Astrocyte of the spinal cord (primary cell): ENCODE results near the gene SMTNL2.
A peak's percentile ranks its signal among the peaks of the same experiment; 100 is the strongest.

Experiments
- DNase-seq: peaks from one replicate; pipeline ENCODE4 v3.0.0; 2011; ENCODE audit warnings: low read depth, low spot score
- H3K4me3 ChIP-seq: 2 replicates; pipeline ENCODE4 v1.5.1; 2011; ENCODE audit warnings: low read depth, mild to moderate bottlenecking, low read length, moderate library complexity
- CTCF ChIP-seq: IDR thresholded peaks from 2 replicates; pipeline ENCODE4 v1.5.1; 2012; ENCODE audit warnings: low read depth, mild to moderate bottlenecking, low read length, inconsistent platforms
- in situ Hi-C: cut with HindIII; loops from 2 replicates; pipeline ENCODE4 v1.10.0; 2017; ENCODE audit warnings: low sequenced_read_pairs

Gene SMTNL2

GRCh38 chr17:4607773-4608187 lies 23.5 kb downstream of the SMTNL2 start:
- in situ Hi-C loops: no loop called here
- no peak overlapping the region for H3K4me3 ChIP-seq
- no peak for TF ChIP-seq CTCF
- peak; percentile 60 for DNase-seq

- no peak overlapping the region for H3K4me3 ChIP-seq
- in situ Hi-C loops: no loop called here
- DNase-seq: no peak
- TF ChIP-seq CTCF: no peak
Observed at GRCh38 chr17:4609761-4610160, 25.4 kb downstream of the SMTNL2 start.

- no peak for TF ChIP-seq CTCF
- no peak overlapping the region for H3K4me3 ChIP-seq
- in situ Hi-C loops: no loop called here
- DNase-seq: no peak
Observed at GRCh38 chr17:4610162-4610561, 25.8 kb downstream of the SMTNL2 start.

DNA sequence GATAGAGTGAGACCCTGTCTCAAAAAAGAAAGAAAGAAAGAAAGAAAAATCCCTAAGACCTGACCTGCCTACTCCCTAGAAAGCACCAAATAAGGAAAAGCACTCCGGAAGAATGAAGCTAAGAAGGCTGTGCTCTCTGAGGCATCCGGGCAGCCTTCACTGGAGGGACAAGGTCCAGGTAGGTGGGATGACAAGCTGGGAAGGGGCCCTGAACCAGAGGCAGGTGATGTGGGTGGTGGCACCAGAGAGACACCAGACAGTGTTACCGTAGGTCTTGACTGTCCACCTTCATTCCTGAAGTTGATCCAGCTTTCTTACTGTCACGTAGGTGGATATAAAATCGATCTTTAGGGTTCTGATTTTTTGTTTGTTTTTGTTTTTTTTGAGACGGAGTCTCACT lies 26.3 kb downstream of the SMTNL2 start:
- no peak overlapping the region for H3K4me3 ChIP-seq
- no peak for TF ChIP-seq CTCF
- in situ Hi-C loops: no loop called here
- DNase-seq: no peak

- no peak for TF ChIP-seq CTCF
- DNase-seq: no peak
- in situ Hi-C loops: no loop called here
- H3K4me3 ChIP-seq: no peak overlapping the region
Observed at GRCh38 chr17:4616476-4616875, 32.1 kb downstream of the SMTNL2 start.

DNA sequence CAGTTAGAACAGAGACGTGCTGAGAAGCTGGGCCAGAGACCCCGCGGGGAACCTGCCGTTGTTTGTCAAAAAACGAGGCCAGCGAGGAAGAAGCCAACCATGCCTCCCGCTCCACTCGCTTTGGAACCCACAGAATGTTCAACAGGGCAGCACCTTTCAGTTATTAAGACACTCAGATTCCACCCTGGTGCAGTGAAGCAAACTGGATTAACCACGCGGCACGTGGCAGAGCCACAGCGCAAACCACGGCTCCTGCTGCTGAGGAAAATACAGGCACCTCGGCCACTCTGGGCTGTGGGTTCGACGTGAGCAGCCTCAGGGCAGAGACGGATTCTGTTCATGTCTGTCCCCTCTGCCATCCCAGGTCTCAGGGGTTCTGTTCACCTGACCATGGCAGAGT lies 32.8 kb downstream of the SMTNL2 start:
- in situ Hi-C loops: no loop called here
- H3K4me3 ChIP-seq: no peak overlapping the region
- no peak for DNase-seq
- TF ChIP-seq CTCF: no peak

DNA sequence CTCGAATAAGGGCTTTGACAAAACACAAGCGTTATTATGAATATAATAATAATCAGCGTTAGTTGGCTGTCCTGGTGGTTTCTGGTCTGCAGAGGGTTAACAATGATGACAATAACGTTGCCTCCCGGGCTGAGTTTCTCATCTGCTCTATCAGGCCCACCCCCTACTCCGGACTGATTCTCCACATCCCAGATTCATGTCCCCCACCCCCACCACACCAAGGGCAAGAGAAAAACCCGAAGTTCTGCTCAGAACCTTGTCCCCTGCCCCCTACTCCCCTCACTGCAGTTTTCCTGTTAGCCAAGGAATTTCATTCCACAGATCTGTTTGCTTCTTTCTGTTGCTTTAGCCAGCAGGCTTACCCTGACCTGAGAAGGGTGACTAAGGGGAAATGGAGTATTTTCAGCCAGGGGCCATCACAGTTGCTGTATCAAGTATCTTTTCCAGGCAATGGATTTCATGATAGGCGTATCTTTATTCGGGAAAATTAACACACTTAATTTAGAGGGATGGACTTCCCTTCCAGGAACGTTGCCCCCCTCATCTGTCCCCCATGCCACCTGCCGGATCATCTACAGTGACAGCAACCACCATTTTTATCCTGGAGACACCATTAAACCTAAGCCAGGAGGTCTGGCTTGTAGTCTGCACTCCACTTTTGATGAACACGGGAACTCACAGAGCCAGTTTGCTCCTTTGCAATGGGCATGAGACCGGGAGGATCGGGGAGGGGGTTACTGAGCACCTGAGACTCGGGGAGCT lies 33.4 kb downstream of the SMTNL2 start:
- no peak overlapping the region for H3K4me3 ChIP-seq
- TF ChIP-seq CTCF: no peak
- in situ Hi-C loops: no loop called here
- DNase-seq: no peak
